Heart right ventricle (tissue), 16 donors: ENCODE measurements around the gene SLC46A3. TPM values are rescaled to one million over a fixed set of nuclear protein-coding genes. Genes with fewer than 3 reads are reported as not detected.

Source experiments
- ATAC-seq, 8 donors: fragments of 200-7000 bp; cut with Tn5 transposase; one replicate each; pipeline ENCODE4 v1.9.1; 2020; ENCODE audit warnings: mild to moderate bottlenecking in 8 of 8, moderate library complexity in 8 of 8, moderate number of reproducible peaks in 1 of 8
- DNase-seq, 2 donors: peaks; one replicate each; pipeline ENCODE4 v3.0.0-alpha.2; 2020
- H3K27ac ChIP-seq, 10 donors: fragments of 200-600 bp; sonication (generic) in 2 of 10; one replicate each; pipeline versions ENCODE4 v1.5.0 to v1.8.0; 2020 to 2022; ENCODE audit warnings: mild to moderate bottlenecking in 3 of 10
- H3K27me3 ChIP-seq, 7 donors: fragments of 200-600 bp; one replicate each; pipeline ENCODE4 v1.8.0; 2021 to 2022; ENCODE audit warnings: mild to moderate bottlenecking in 2 of 7
- H3K36me3 ChIP-seq, 9 donors: fragments of 200-600 bp; sonication (generic) in 1 of 9; one replicate each; pipeline versions ENCODE4 v1.5.0 to v1.8.0; 2020 to 2022; ENCODE audit warnings: mild to moderate bottlenecking in 2 of 9
- H3K4me1 ChIP-seq, 9 donors: fragments of 200-600 bp; sonication (generic) in 1 of 9; one replicate each; pipeline versions ENCODE4 v1.5.0 to v1.8.0; 2020 to 2022; ENCODE audit warnings: mild to moderate bottlenecking in 4 of 9
- H3K4me3 ChIP-seq, 10 donors: fragments of 200-600 bp; sonication (generic) in 2 of 10; one replicate each; pipeline versions ENCODE4 v1.5.0 to v1.8.0; 2020 to 2022; ENCODE audit warnings: mild to moderate bottlenecking in 7 of 10, moderate library complexity in 2 of 10
- H3K9me3 ChIP-seq, 11 donors: fragments of 200-600 bp in 10 of 11; sonication (generic) in 2 of 11; one replicate each; pipeline versions ENCODE4 v1.5.0 to v1.8.0; 2013 to 2022; ENCODE audit warnings: mild to moderate bottlenecking in 2 of 11, control low read depth in 1 of 11, moderate library complexity in 1 of 11
- WGBS, 2 donors: extraction: QIAGEN DNeasy Blood & Tissue Kit; methylation state at CpG; one replicate each; pipeline ENCODE4 v1.1.7; 2013; ENCODE audit warnings: inconsistent platforms in 1 of 2; 5-methylcytosine and 5-hydroxymethylcytosine counted together
- intact Hi-C, 10 donors: fragments of 100-400 bp; cut with DNase I; formaldehyde crosslinking; loops; one replicate each; pipeline versions ENCODE4 v1.11.1 to v1.14.2; 2022
- polyA plus RNA-seq, 2 donors: library from polyadenylated mRNA; stranded (reverse); fragments of 200-250 nt; gene quantifications; one replicate each; pipeline ENCODE4 v1.2.3, GENCODE V29; 2013
- total RNA-seq, 10 donors: library from RNA; stranded (reverse); fragmentation: NEBNext Ultra II Directional in 3 of 10; extraction: Animal tissue kit (Norgen Biotek cat#: 25700) in 3 of 10; gene quantifications; one replicate each; pipeline versions ENCODE4 v1.2.1 to v1.2.4, GENCODE V29; 2021 to 2023
- TF ChIP-seq, protein P1 (sequence below), 9 donors: fragments of 200-600 bp; sonication (generic) in 2 of 9; IDR thresholded peaks; one replicate each; pipeline versions ENCODE4 v1.5.0 to v1.8.0; 2021 to 2022; ENCODE audit warnings: antibody characterized with exemption in 9 of 9, mild to moderate bottlenecking in 5 of 9, moderate library complexity in 1 of 9
- donor health status: Arrhythmogenic right ventricular cardiomyopathy.
- donor health status: ischemic (EF 13 %, LVEDD 7.1; RV severe dilation, severe dysfunction).
- donor health status: healthy with polysubstance abuse.
- donor health status: DM: no; HTN: yes; CAD: no.
- donor health status: DM: no; HTN: no; CAD: no.
- donor health status: ischemic (EF 25% LVEDD 6.9; RV normal size, moderate dysfunction).
- donor health status: ischemic (EF 25% LVEDD 5.7; RV mildly dilated, moderate dysfunction).
- donor health status: healthy.
- donor health status: DM: yes; HTN: yes; CAD: no.
- donor health status: Ischemic cardiomyopathy.
- donor health status: ischemic (EF 35%, LVEDD 5.7; RV mildly dilated, moderate dysfunction).
- donor health status: nonischemic (EF 11% LVEDD 7.7; RV severe dilation, severe dysfunction).
- donor health status: DM: yes; HTN: yes; CAD: no.
- donor health status: PGD.
- donor health status: ischemic (EF 29% LVEDD 5.4; RV normal size, mild dysfunction).
- donor health status: nonischemic (EF 23%, LVEDD 6.1; RV moderate dilation, normal function).

The SLC46A3 gene
- total and polyA plus RNA-seq, 12 donors = 9.1 to 19.3 (median 13.0) TPM

DNA sequence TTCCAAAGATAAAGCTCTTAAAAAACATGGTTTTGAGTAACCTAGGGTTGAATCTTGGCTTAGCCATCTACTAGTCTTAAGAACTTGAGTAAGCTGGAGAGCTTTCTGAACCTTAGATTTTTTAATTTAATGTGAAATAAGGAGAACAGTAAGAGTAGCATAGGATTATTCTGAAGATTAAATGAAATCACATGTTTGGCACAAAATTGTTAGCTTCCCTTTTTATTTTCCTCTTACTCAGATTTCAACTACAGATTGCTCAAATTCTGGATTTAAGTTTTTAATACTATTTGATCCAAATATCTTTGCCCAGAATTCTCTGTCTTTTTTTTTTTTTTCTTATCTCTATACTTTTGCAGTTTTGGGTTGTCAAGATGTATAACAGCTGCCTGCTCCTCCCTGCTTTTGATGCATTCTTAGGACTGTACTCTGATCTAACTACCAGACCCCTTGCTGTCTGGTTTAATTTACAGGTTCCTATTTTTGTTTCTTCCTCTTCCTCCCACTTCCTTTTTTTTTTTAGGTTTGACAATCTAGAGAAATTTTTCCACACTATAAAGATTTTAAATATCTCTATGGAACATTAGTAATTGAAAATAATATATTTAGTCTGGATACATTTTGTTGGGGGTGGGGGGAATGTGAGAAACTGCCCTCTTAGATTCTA lies 47.5 kb downstream of the SLC46A3 start:
- TF ChIP-seq, protein P1, sequence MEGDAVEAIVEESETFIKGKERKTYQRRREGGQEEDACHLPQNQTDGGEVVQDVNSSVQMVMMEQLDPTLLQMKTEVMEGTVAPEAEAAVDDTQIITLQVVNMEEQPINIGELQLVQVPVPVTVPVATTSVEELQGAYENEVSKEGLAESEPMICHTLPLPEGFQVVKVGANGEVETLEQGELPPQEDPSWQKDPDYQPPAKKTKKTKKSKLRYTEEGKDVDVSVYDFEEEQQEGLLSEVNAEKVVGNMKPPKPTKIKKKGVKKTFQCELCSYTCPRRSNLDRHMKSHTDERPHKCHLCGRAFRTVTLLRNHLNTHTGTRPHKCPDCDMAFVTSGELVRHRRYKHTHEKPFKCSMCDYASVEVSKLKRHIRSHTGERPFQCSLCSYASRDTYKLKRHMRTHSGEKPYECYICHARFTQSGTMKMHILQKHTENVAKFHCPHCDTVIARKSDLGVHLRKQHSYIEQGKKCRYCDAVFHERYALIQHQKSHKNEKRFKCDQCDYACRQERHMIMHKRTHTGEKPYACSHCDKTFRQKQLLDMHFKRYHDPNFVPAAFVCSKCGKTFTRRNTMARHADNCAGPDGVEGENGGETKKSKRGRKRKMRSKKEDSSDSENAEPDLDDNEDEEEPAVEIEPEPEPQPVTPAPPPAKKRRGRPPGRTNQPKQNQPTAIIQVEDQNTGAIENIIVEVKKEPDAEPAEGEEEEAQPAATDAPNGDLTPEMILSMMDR (IDR thresholded peaks at IDR 0.05) = no peak
- ATAC-seq (no peak), DNase-seq (no peak)
- Histone ChIP-seq H3K9me3 (no peaks in the 10 kb centered on the region), H3K4me3 (no peak overlapping the region), H3K4me1 (peaks cover 0 to 37% (median 7%) of the 10 kb centered on the region in 9 donors), H3K27ac (peak overlapping the region in 1 of 10 donors; percentile 67), H3K36me3 (peaks cover 0 to 100% (median 88%) of the 10 kb centered on the region in 9 donors), H3K27me3 (no peaks in the 10 kb centered on the region)
- intact Hi-C loops = loop anchor here in 1 of 10 donors (10.0 kb wide), 1 partner anchor 124 kb away; no protein-coding TSS in a partner anchor

DNA sequence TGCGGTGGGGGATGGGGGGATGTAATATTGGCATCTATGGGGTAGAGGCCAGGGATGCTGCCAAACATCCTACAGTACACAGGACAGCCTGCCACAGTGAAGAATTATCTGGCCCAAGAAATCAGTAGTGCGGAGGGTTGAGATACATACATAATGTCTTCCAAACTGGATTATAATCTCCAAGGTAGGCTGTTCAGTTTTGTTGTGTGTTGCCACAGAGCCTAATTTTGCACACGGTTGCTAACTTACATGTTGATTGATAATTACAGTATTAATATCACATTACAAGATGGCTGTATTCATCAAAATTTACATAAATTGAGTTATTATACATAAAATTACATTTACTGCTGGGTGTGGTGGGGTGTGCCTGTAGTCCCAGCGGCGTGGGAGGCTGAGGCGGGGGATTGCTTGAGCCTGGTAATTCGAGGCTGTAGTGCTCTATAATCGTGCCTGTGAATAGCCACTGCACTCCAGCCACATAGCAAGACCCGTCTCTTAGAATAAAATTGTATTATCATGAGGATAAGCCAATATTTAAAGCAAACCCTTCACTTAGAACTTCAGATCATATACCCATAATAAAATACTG lies 51.8 kb downstream of the SLC46A3 start:
- ATAC-seq (no peak), DNase-seq (no peak)
- TF ChIP-seq, protein P1 (IDR thresholded peaks at IDR 0.05) = no peak
- Histone ChIP-seq H3K9me3 (no peaks in the 10 kb centered on the region), H3K27me3 (no peaks in the 10 kb centered on the region), H3K4me1 (peaks cover 0 to 51% (median 16%) of the 10 kb centered on the region in 9 donors), H3K27ac (no peak overlapping the region), H3K4me3 (no peak overlapping the region), H3K36me3 (peaks cover 0 to 100% (median 87%) of the 10 kb centered on the region in 9 donors)
- WGBS, 2 donors = 91% methylated on average over 9 of the region's 9 CpGs
- intact Hi-C loops = loop anchor here in 2 of 10 donors (5.0 to 10.0 kb wide), 2 partner anchors 45 to 48 kb away; partner anchors contain the start of gene SLC46A3 (in 1 of the 2)

DNA sequence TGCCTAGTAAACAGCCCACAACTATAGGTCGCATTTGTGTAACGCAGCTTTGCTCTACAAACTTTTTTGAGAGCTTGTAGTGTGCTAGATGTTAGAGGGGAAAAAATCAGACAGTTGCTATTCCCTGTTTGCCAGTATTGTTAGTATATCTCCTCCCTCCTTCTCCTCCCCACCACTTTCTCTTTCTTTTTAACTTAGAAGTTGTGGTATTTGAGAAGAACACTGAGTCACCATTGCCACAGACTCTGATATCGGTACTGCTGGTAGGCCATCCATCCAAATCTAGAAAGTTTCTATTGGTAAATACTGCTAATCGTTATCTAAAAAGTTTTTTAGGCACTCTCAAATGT lies 59.2 kb downstream of the SLC46A3 start:
- Histone ChIP-seq H3K27me3 (no peaks in the 10 kb centered on the region), H3K9me3 (no peaks in the 10 kb centered on the region), H3K36me3 (peaks cover 0 to 44% (median 24%) of the 10 kb centered on the region in 9 donors), H3K27ac (peak overlapping the region; percentile 83 to 99 (median 98)), H3K4me3 (peak overlapping the region; percentile 74 to 95 (median 89)), H3K4me1 (peaks cover 11 to 74% (median 51%) of the 10 kb centered on the region in 9 donors)
- intact Hi-C loops = loop anchor here in 4 of 10 donors (2.0 to 5.0 kb wide), 7 partner anchors 19 to 521 kb away; partner anchors contain the start of genes SLC46A3 (in 2 of the 4), FLT1 (in 1 of the 4) and PAN3 (in 1 of the 4)
- TF ChIP-seq, protein P1 (IDR thresholded peaks at IDR 0.05) = no peak
- DNase-seq = no peak
- 13 to 16% methylated on average over 4 of the region's 4 CpGs for WGBS, 2 donors
- ATAC-seq = peak in 2 of 8 donors; percentile 6 to 10

DNA sequence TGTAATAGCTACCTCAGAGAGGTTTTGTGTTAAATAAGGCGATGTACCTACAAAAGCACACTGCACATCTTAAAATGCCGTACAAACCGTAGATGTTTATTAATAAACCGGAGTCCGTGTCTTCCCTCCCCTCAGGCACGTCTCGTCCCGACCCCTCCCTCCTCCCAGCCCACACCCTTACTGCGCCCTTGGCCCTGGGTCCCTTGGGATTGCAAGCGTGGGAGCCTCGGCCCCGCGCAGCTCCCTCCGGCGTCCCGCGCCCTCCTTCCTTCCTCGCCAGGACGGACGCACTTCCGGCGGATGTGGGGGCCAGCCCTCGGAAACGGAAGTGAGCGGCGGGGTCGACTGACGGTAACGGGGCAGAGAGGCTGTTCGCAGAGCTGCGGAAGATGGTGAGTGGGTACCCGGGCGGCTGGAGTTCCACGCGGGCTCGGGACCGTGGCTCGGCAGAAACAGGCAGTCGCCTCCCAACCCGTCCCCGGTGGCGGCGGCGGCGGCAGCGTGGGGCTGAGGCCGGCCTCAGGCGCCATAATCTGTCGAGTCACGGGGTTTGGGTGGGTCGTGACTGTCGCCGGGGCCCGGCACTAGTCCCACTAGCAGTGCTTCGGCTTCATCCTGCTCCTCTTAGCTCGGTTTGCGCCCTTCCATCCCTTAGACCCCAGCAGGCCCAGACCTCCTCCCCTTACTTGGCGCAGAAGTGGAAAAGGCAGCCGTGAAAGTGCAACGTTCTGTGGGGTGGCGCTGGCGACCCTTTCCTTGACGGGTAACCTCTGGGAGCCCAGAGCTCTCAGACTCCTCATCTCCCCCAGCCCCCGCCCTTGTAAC lies 59.8 kb downstream of the SLC46A3 start, which contains the start of gene POMP:
Gene POMP, plus strand, starts transcription at position 335 of the 825 bp plus-strand sequence. Its CDS starts 55 bp downstream, at position 390.
- Histone ChIP-seq H3K4me3 (peak within 1 kb of the TSS; percentile 74 to 95 (median 89)), H3K27me3 (no peaks in the 10 kb centered on the region), H3K27ac (peak within 1 kb of the TSS; percentile 83 to 99 (median 98)), H3K36me3 (peaks cover 0 to 38% (median 19%) of the 10 kb centered on the region in 9 donors), H3K9me3 (no peaks in the 10 kb centered on the region), H3K4me1 (peaks cover 11 to 72% (median 51%) of the 10 kb centered on the region in 9 donors)
- ATAC-seq = peak; percentile 96 to 99 (median 98)
- DNase-seq = peak; percentile 96
- TF ChIP-seq, protein P1 (IDR thresholded peaks at IDR 0.05) = no peak
- intact Hi-C loops = loop anchor here in 4 of 10 donors (2.0 to 5.0 kb wide), 7 partner anchors 18 to 520 kb away; partner anchors contain the start of genes SLC46A3 (in 2 of the 4), FLT1 (in 1 of the 4) and PAN3 (in 1 of the 4)
- 0 to 1% methylated on average over 59 to 64 of the region's 64 CpGs for WGBS, 2 donors
